C4-2B (cell line): Measurements from ENCODE around the gene PIBF1.
"Not testable (repeated sequence)": the region's sequence is repeated elsewhere in the genome, so short reads cannot be mapped to it uniquely, and the experiment has no call there.

Experiments
- H3K27ac ChIP-seq: fragments of 450-650 bp; 2 replicates; pipeline ENCODE4 v1.5.1; 2017
- ZFX ChIP-seq: fragments of 450-650 bp; IDR thresholded peaks from 2 replicates; pipeline ENCODE4 v1.6.1; 2017
- TF ChIP-seq, protein P1 (sequence below): fragments of 450-650 bp; conservative IDR thresholded peaks from 2 replicates; pipeline ENCODE4 v1.5.1; 2017; ENCODE audit warnings: mild to moderate bottlenecking

The PIBF1 gene

DNA sequence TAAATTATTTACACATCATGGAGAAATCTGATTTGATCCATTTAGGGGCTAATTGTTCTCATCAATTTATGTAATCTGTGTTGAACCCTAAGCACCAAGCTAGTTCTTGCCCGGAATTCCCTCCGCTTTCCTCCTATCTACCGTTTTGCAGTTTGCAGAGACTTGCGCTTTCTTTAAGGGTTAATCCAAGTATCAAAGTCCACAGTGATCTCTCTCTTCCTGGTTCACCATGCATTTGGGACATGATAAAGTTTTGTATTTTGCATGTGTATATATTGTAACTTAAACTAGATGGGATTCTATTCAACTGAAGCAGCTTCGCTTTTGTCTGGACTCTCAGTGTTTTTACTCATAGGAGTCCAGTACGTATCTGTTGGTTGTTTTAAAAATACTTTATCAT, 263.1 kb downstream of the PIBF1 start:
- TF ChIP-seq, protein P1, sequence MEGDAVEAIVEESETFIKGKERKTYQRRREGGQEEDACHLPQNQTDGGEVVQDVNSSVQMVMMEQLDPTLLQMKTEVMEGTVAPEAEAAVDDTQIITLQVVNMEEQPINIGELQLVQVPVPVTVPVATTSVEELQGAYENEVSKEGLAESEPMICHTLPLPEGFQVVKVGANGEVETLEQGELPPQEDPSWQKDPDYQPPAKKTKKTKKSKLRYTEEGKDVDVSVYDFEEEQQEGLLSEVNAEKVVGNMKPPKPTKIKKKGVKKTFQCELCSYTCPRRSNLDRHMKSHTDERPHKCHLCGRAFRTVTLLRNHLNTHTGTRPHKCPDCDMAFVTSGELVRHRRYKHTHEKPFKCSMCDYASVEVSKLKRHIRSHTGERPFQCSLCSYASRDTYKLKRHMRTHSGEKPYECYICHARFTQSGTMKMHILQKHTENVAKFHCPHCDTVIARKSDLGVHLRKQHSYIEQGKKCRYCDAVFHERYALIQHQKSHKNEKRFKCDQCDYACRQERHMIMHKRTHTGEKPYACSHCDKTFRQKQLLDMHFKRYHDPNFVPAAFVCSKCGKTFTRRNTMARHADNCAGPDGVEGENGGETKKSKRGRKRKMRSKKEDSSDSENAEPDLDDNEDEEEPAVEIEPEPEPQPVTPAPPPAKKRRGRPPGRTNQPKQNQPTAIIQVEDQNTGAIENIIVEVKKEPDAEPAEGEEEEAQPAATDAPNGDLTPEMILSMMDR: no peak
- no peak for TF ChIP-seq ZFX
- no peak overlapping the region for H3K27ac ChIP-seq

DNA sequence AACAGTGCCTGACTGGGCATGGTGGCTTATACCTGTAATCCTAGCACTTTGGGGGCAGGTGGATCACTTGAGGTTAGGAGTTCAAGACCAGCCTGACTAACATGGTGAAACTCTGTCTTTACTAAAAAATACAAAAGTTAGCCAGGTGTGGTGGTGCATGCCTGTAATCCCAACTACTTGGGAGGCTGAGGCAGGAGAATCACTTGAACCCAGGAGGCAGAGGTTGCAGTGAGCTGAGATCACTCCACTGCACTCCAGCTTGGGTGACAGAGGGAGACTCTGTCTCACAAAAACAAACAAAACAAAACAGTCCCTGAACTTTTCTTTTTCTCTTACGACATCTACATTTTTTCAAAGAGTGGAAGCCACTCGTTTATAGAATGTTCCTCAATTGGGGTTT, 266.7 kb downstream of the PIBF1 start:
- H3K27ac ChIP-seq: not testable (repeated sequence)

DNA sequence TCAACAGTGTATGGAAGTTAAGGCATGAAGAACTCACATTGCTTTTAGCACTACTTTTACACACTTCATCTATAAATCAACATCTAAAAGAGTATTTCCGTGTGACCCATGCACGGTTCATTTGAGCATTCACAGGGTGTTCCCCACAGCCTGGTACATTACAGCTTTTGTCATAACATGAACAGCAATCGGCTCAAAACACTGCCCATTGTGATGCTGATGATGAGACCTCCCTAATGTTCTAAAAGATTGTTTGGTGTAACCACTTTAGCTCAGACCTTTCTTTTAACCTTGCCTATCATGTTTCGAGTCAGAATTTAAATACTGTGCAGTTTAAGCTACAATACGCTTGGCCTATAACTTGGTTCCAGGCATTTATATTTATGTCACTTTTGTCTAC, 272.8 kb downstream of the PIBF1 start:
- H3K27ac ChIP-seq: no peak overlapping the region
- TF ChIP-seq, protein P1: no peak

DNA sequence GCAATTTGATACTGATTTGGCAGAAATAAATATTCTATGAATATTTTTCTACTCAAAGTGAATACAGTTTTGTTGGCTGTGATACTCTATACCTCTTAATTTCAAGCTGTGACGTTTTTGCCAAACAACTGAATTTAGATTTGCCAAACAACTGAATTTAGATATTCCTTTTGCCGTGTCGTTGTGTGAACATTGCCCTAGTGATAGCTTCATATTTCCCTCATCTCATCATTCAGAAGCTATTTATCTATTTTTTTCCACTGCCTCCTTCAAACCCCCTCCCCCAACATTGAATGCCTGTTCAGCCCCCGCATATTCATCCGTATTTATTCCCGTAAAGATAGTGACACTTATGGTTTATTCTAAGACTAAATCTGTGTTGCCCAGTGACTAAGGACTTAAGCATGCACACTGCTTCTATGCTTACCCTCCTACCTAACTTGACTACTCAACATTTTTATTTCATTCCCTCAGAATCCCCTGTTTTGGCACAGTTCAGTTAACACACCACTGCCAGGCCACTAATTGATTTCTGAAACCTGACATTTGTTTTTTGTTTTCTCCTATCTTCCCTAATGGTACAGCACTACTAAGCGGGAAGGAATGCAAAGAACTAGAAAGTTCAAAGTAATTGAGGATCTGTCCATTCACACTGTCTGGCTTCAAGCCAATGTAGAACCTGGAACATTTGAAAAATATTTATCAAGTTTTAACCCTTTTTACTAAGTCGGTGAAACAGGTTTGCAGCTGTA, 274.1 kb downstream of the PIBF1 start:
- H3K27ac ChIP-seq: no peak overlapping the region
- TF ChIP-seq, protein P1: no peak
- TF ChIP-seq ZFX: no peak

DNA sequence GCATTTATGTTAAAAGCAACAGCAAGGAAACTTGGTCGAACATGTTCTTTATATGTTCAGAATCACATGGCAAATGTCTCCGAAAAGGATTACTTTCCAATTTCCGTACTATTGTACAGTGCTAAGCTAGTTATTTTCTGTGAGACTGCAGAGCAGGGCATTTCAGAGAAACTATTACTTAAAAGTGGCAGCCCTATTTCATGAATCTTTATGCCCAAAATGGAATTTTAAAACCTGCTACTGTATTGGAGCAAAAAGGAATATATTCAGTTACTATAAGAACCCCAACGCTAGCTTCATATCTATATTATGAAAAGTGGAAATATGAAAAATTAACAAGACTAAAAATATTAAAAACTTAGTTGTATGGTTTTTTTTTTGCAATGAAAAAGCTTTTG, 274.6 kb downstream of the PIBF1 start:
- no peak overlapping the region for H3K27ac ChIP-seq
- TF ChIP-seq ZFX: no peak
- TF ChIP-seq, protein P1: no peak

DNA sequence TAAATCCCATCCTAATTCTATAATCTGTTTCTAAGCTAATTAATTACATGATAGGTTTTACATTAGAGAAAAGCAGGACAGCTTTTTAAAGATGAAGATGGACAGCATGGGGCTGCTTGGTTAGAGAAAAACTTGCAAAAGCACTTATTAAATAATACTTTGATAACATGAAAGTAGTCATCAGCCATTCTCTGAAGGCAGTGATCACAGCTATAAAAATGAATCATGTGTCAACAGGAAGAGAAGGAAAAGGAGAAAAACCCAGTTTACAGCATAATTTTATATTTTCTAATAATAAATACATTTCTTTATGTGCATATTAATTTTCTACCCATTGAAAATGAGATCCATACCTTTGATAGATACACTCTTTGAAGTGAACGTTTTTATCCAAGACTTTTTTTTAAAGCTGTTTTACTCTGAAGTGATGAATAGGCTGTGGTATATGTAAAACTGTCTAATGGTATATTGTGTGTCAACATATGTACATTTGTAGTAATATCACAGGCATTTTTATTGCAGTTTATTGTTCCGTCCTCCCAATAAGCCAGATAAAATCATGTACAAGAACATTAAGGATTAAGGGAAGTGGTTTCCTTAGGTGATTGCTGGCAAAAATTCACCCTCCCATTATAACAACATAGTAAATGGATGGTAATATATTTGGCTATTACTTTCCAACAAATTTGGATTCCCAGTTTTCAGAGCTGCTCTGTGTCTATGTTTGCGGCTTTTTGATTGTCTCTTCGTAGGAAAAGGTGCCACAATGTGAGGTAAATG, 275.5 kb downstream of the PIBF1 start:
- H3K27ac ChIP-seq: no peak overlapping the region
- TF ChIP-seq, protein P1: no peak
- no peak for TF ChIP-seq ZFX

DNA sequence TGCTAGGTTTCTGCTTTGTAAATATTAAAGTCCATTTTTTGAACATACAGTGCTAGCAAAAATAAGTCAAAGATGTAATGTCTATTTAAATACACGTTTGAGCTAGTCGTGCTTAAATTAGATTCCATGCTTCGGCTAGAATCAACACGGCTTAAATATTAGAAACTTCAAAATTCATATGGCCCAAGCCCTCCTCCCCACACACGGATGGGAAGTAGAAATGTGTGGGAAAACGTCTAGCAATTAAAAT, 276.1 kb downstream of the PIBF1 start:
- no peak overlapping the region for H3K27ac ChIP-seq

More for the DNA sequence above, 276.1 kb downstream of the PIBF1 start:
- no peak for TF ChIP-seq ZFX
- TF ChIP-seq, protein P1: no peak
